H9 (cell line): ENCODE data around the gene CREB3L2. TPM values are rescaled to one million over a fixed set of nuclear protein-coding genes. Genes with fewer than 3 reads are reported as not detected.

Source experiments
- DNase-seq: peaks from one replicate; pipeline ENCODE4 v3.0.0-alpha.2; 2017
- H2AFZ ChIP-seq: one replicate; pipeline ENCODE4 v1.6.1; 2013; ENCODE audit warnings: mild to moderate bottlenecking, low read length, control low read depth, moderate library complexity
- H2AK5ac ChIP-seq: 2 replicates; pipeline ENCODE4 v1.6.1; 2013; ENCODE audit warnings: low read length, control low read depth, mixed read lengths; ENCODE audit not compliant: insufficient read length
- H2BK120ac ChIP-seq: one replicate; pipeline ENCODE4 v1.6.1; 2013; ENCODE audit warnings: low read depth, mild to moderate bottlenecking, low read length, control low read depth, inconsistent platforms; ENCODE audit not compliant: poor library complexity, severe bottlenecking
- H2BK12ac ChIP-seq: 2 replicates; pipeline ENCODE4 v1.6.1; 2013; ENCODE audit warnings: low read length, control low read depth, mixed read lengths, low read depth; ENCODE audit not compliant: insufficient read length
- H2BK15ac ChIP-seq: 2 replicates; pipeline ENCODE4 v1.6.1; 2013; ENCODE audit warnings: low read depth, low read length, control low read depth
- H2BK20ac ChIP-seq: one replicate; pipeline ENCODE4 v1.6.1; 2013; ENCODE audit warnings: low read depth, mild to moderate bottlenecking, low read length, control low read depth, inconsistent platforms; ENCODE audit not compliant: poor library complexity, severe bottlenecking
- H2BK5ac ChIP-seq: 2 replicates; pipeline ENCODE4 v1.6.1; 2013; ENCODE audit warnings: low read length, control low read depth, mixed read lengths; ENCODE audit not compliant: insufficient read length
- H3K14ac ChIP-seq: 2 replicates; pipeline ENCODE4 v1.6.1; 2013; ENCODE audit warnings: low read length, control low read depth; ENCODE audit not compliant: insufficient read depth
- H3K18ac ChIP-seq: 2 replicates; pipeline ENCODE4 v1.6.1; 2013; ENCODE audit warnings: low read depth, mild to moderate bottlenecking, mixed read lengths, low read length, control low read depth; ENCODE audit not compliant: insufficient read length
- H3K23ac ChIP-seq: 2 replicates; pipeline ENCODE4 v1.6.1; 2013; ENCODE audit warnings: low read length, control low read depth, mixed read lengths, low read depth; ENCODE audit not compliant: insufficient read length
- H3K23me2 ChIP-seq: 2 replicates; pipeline ENCODE4 v1.6.1; 2013; ENCODE audit warnings: low read depth, mild to moderate bottlenecking, mixed read lengths, low read length, control low read depth; ENCODE audit not compliant: insufficient read length, poor library complexity, severe bottlenecking
- H3K27ac ChIP-seq: 2 replicates; pipeline ENCODE4 v1.5.1; 2013; ENCODE audit warnings: low read length, control low read depth, mixed read lengths, low read depth; ENCODE audit not compliant: insufficient read length
- H3K27me3 ChIP-seq: 2 replicates; pipeline ENCODE4 v1.6.1; 2013; ENCODE audit warnings: low read length, control low read depth, inconsistent platforms; ENCODE audit not compliant: insufficient read depth
- H3K4ac ChIP-seq: 2 replicates; pipeline ENCODE4 v1.6.1; 2013; ENCODE audit warnings: low read depth, mild to moderate bottlenecking, control low read depth, inconsistent platforms, low read length, moderate library complexity
- H3K4me1 ChIP-seq: 2 replicates; pipeline ENCODE4 v1.6.1; 2013; ENCODE audit warnings: low read length, control low read depth, inconsistent platforms; ENCODE audit not compliant: insufficient read depth
- H3K4me2 ChIP-seq: 2 replicates; pipeline ENCODE4 v1.6.1; 2013; ENCODE audit warnings: low read length, control low read depth, mixed read lengths; ENCODE audit not compliant: insufficient read length, insufficient read depth
- H3K56ac ChIP-seq: 2 replicates; pipeline ENCODE4 v1.6.1; 2013; ENCODE audit warnings: low read depth, mild to moderate bottlenecking, mixed read lengths, low read length, control low read depth; ENCODE audit not compliant: insufficient read length
- H3K79me1 ChIP-seq: 2 replicates; pipeline ENCODE4 v1.6.1; 2013; ENCODE audit warnings: low read depth, mild to moderate bottlenecking, moderate library complexity, low read length, control low read depth, inconsistent platforms; ENCODE audit not compliant: insufficient read depth, poor library complexity, severe bottlenecking
- H3K79me2 ChIP-seq: 2 replicates; pipeline ENCODE4 v1.6.1; 2013; ENCODE audit warnings: low read length, control low read depth, inconsistent platforms; ENCODE audit not compliant: insufficient read depth
- H3K9ac ChIP-seq: 2 replicates; pipeline ENCODE4 v1.6.1; 2013; ENCODE audit warnings: low read length, control low read depth, mixed read lengths; ENCODE audit not compliant: insufficient read length; ENCODE audit errors: extremely low read depth
- H3K9me3 ChIP-seq: one replicate; pipeline ENCODE4 v1.6.1; 2013; ENCODE audit warnings: low read depth, low read length, inconsistent platforms; ENCODE audit not compliant: control insufficient read depth
- H3T11ph ChIP-seq: one replicate; pipeline ENCODE4 v1.6.1; 2013; ENCODE audit warnings: mild to moderate bottlenecking, low read length, control low read depth, inconsistent platforms
- H4K20me1 ChIP-seq: one replicate; pipeline ENCODE4 v1.6.1; 2013; ENCODE audit not compliant: control insufficient read depth, insufficient read length, insufficient read depth
- H4K5ac ChIP-seq: 2 replicates; pipeline ENCODE4 v1.6.1; 2013; ENCODE audit warnings: low read depth, mild to moderate bottlenecking, mixed read lengths, low read length, control low read depth; ENCODE audit not compliant: insufficient read length
- H4K8ac ChIP-seq: replicated peaks from 2 replicates; pipeline ENCODE4 v1.6.1; 2013; ENCODE audit warnings: low read length, control low read depth, mixed read lengths, low read depth; ENCODE audit not compliant: insufficient read length
- H4K91ac ChIP-seq: 2 replicates; pipeline ENCODE4 v1.6.1; 2013; ENCODE audit warnings: low read depth, mild to moderate bottlenecking, moderate library complexity, mixed read lengths, low read length, control low read depth; ENCODE audit not compliant: insufficient read length
- H3K27ac Mint-ChIP-seq, 3 experiments: 2 replicates in 2 of 3; 3 replicates in 1 of 3; pipeline ENCODE4 v1.8.0; 2020 to 2021; ENCODE audit warnings: mixed read lengths in 3 of 3, mild to moderate bottlenecking in 1 of 3, moderate library complexity in 1 of 3
- H3K27me3 Mint-ChIP-seq: 2 replicates; pipeline ENCODE4 v1.8.0; 2021; ENCODE audit warnings: low read depth, mild to moderate bottlenecking, moderate library complexity, mixed read lengths
- H3K36me3 Mint-ChIP-seq, 3 experiments: 2 replicates in 2 of 3; 3 replicates in 1 of 3; pipeline ENCODE4 v1.8.0; 2020 to 2021; ENCODE audit warnings: low read depth in 3 of 3, mixed read lengths in 3 of 3; ENCODE audit not compliant: insufficient read depth in 1 of 3
- H3K4me1 Mint-ChIP-seq, 2 experiments: 2 replicates each; pipeline ENCODE4 v1.8.0; 2020; ENCODE audit warnings: mixed read lengths in 2 of 2
- H3K4me3 Mint-ChIP-seq, 2 experiments: 2 replicates in 1 of 2; 3 replicates in 1 of 2; pipeline ENCODE4 v1.8.0; 2020 to 2021; ENCODE audit warnings: mild to moderate bottlenecking in 2 of 2, mixed read lengths in 2 of 2, moderate library complexity in 1 of 2
- H3K9me3 Mint-ChIP-seq, 2 experiments: 2 replicates in 1 of 2; 3 replicates in 1 of 2; pipeline ENCODE4 v1.8.0; 2020; ENCODE audit warnings: mild to moderate bottlenecking in 2 of 2, mixed read lengths in 2 of 2, moderate library complexity in 1 of 2
- WGBS: extraction: QIAGEN DNeasy Blood & Tissue Kit; methylation state at CpG from one replicate; pipeline ENCODE4 v1.1.7; 2013; ENCODE audit warnings: missing lambda C conversion rate, low lambda C conversion rate, mixed read lengths; ENCODE audit not compliant: insufficient read length; ENCODE audit errors: extremely low coverage; 5-methylcytosine and 5-hydroxymethylcytosine counted together
- total RNA-seq: library from RNA; stranded (reverse); gene quantifications from 2 replicates; pipeline ENCODE4 v1.2.1, GENCODE V29; 2021
- TF ChIP-seq, protein P1 (sequence below): fragments of 200-600 bp; sonication (generic); conservative IDR thresholded peaks from 3 replicates; pipeline ENCODE4 v1.8.0; 2021; ENCODE audit warnings: antibody characterized with exemption, mild to moderate bottlenecking

CREB3L2 gene
- total RNA-seq, 1 experiment from 2014 or later = 60.7 TPM

DNA sequence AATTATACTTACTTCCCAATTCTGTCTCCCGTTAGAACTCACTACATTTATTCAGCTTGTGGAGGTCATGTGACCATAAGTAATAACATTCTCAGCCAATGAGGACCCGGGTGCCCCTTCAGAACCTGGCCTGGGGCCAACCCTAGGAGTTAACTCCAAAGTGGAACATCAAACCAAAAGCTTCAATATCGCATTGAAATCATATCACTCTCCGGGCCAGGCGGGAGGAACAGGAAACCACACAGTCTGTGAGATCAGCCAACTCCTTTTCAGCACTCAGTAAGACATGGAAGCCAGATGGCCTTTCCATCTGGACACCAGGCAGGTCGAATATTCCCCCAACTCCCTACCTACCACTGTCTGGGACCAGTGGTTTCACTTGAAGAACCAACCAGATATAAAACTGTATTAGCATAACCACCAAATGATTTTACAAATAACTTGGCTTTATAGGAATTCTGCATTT, 5.5 kb downstream of the CREB3L2 start:
- Histone ChIP-seq H3K4ac (no peak overlapping the region), H3K27ac (no peak overlapping the region), H2AK5ac (no peak overlapping the region), H4K8ac (no peak overlapping the region), H3K79me2 (peaks cover 20% of the 10 kb centered on the region; the same call in 1 of the 2 replicates), H4K5ac (no peak overlapping the region), H3K4me2 (no peak overlapping the region), H3K9me3 (no peaks in the 10 kb centered on the region), H3K23me2 (peaks cover 13% of the 10 kb centered on the region), H2BK15ac (no peak overlapping the region), H2BK5ac (no peak overlapping the region), H3K4me1 (peaks cover 5% of the 10 kb centered on the region; the same call in 1 of the 2 replicates), H2BK120ac (no peak overlapping the region), H3K23ac (no peak overlapping the region), H3T11ph (no peak overlapping the region), H4K91ac (no peak overlapping the region), H3K79me1 (no peaks in the 10 kb centered on the region), H2AFZ (no peak overlapping the region), H3K9ac (no peak overlapping the region), H4K20me1 (no peaks in the 10 kb centered on the region), H2BK20ac (no peak overlapping the region), H2BK12ac (no peak overlapping the region), H3K56ac (no peak overlapping the region), H3K14ac (no peak overlapping the region), H3K27me3 (no peaks in the 10 kb centered on the region), H3K18ac (no peak overlapping the region)
- H3K36me3 Mint-ChIP-seq = peaks cover 15 to 40% (median 25%) of the 10 kb centered on the region in 3 experiments
- no peak for DNase-seq
- no CpG with 5 or more reads among the region's 6 CpGs for WGBS
- TF ChIP-seq, protein P1, sequence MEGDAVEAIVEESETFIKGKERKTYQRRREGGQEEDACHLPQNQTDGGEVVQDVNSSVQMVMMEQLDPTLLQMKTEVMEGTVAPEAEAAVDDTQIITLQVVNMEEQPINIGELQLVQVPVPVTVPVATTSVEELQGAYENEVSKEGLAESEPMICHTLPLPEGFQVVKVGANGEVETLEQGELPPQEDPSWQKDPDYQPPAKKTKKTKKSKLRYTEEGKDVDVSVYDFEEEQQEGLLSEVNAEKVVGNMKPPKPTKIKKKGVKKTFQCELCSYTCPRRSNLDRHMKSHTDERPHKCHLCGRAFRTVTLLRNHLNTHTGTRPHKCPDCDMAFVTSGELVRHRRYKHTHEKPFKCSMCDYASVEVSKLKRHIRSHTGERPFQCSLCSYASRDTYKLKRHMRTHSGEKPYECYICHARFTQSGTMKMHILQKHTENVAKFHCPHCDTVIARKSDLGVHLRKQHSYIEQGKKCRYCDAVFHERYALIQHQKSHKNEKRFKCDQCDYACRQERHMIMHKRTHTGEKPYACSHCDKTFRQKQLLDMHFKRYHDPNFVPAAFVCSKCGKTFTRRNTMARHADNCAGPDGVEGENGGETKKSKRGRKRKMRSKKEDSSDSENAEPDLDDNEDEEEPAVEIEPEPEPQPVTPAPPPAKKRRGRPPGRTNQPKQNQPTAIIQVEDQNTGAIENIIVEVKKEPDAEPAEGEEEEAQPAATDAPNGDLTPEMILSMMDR = no peak
- no peaks in the 10 kb centered on the region; a peak in 2 of 5 replicates for H3K9me3 Mint-ChIP-seq
- peaks cover 29 to 35% of the 10 kb centered on the region in 2 experiments for H3K4me1 Mint-ChIP-seq
- H3K4me3 Mint-ChIP-seq = no peak overlapping the region
- peak overlapping the region in 1 of 3 experiments; percentile 63; a peak in 2 of 7 replicates for H3K27ac Mint-ChIP-seq
- H3K27me3 Mint-ChIP-seq = no peaks in the 10 kb centered on the region
